ENCODE data around the gene RNF213.

RNF213 gene

DNA sequence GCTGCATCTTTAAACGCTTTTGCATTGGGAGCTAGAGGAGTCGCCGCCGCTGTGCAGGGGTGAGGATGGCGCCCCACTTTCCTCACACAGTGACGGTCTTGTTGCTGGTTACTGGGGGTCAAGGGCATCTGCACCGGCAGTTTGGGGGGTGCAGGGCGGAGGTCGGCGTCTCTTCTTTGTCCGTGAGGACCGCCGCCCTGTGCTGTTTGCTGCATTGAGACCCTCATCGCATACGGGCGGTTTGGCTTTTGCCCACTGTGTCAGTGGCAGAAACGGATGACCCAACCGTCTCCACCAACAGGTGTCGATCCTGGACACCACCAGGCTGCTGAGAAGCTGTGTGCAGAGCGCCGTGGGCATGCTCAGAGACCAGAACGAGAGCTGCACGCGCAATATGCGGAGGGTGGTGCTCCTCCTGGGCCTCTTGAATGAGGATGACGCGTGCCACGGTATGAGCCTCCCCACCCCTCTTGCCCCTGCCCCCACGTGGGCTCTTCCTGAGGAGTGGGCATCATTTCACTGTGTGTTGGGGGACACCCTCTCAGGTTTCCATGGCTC is 93.1 kb downstream of the RNF213 start:
- no peak for DNase-seq

- DNase-seq = no peak
These were observed 93.7 kb downstream of the RNF213 start for GRCh38 chr17:80354336-80354735.

DNA sequence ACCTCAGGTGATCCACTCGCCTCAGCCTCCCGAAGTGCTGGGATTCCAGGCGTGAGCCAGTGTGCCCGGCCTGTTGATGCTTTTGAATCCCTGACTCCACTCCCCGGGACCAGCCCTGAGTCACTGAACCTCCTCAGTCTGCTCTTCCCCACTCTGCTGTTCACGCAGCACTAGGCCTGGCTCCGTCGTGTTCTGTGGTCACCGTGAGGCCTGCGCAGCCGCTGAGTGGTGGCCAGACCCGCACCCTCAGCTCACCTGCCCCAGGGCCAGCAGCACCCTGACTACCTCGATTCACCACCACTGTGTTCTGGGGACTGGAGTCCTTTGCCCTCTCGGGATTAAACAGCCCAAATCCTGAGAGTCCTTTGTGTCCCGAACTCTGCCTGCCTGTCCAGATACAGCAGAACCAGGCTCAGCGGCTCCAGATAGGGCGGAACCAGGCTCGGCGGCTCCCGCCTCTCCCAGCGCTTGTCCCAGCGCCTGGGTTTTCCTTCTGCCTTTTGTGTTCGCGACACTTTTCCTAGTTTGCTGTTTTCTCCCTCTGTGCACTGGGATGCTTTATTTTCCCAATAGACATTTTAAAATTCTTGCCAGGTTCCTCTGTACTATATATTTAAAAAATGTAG is 95.7 kb downstream of the RNF213 start:
- no peak for DNase-seq

- DNase-seq = no peak
These were observed 97.5 kb downstream of the RNF213 start for GRCh38 chr17:80358131-80358530.

DNA sequence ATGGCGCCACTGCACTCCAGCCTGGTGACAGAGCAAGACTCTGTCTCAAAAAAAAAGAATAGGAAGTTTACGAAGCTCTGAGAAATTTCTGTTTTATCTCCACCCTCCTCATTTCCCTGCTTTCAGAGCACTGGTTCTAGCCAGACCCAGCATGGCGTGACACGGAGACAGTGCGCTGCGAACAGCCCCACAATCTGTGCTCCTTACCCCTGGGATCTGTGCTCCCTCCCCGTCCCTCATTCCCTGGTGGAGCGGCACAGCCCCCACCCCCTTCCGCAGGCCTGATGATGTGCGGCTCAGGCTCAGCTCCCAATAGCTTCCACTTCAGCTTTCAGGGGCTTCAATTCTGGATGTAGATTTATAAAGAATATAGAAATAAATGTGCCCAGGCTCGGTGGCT is 98.2 kb downstream of the RNF213 start:
- DNase-seq = no peak

DNA sequence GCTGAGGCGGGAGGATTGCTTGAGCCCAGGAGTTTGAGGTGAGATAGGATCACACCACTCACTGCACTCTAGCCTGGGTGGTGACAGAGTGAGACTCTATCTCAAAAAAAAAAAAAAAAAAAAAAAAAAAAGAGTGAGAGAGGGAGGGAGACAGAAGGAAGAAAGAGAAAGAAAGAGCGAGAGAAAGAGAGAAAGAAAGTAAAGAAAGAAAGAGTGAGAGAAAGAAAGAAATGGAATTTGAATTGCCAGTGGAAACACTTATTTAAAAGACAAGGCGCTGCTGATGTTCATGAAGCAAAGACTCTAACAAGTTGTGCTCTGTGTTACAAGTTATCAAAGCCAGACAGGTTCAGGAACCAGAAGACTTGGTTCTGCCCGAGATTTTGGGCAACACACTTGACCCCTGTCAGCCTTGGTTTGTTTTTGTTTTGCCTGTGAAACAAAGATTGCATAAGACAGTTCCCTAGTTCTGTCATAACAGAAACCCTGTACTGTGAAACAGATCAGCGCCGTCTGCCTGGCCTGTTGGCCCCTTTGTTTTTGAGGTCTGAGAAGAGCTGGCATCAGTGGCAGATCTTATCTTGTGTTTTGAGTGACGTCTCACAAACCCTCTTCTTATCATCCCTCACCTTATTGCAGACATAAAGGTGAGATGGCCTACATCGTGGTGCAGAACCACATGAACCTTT is 98.9 kb downstream of the RNF213 start:
- no peak for DNase-seq

DNA sequence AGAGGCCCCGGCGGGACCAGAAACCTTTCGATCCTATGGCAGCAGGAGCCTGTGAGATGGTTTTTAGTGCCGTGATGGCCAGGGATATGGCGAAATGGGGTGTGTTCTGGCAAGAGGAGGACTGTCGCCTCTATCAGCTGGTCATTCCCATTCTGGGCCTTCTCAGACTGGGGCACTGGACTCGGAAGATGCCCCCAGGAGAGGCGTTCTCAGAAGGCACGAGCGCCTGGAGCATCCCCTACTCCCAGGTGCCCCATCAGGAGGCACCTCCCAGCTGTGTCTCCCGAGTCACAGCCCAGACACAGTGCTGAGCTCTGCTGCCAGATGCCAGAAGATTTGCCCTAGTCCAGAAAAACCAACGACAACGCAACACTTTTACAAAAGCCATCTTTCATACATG is 99.7 kb downstream of the RNF213 start:
- no peak for DNase-seq

GRCh38 chr17:80361495-80362220 is 101.0 kb downstream of the RNF213 start:
- no peak for DNase-seq

- DNase-seq = no peak
These were observed 101.9 kb downstream of the RNF213 start for GRCh38 chr17:80362428-80363119.

DNA sequence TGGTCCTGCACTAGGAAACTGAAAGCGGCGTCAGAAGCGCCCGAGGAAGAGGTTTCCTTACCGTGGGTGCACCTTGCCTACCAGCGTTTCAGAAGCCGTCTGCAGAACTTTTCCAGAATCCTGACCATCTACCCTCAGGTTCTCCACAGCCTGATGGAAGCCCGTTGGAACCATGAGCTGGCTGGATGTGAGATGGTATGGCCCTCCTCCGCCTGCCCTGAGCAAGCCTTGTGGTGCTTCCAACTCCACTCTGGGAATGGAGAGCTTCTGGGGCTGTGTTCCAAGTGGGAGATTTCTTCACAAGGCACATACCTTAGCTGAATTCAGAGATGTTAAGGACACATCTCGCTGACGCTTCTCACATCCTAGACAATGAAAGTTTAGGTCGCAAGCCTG is 102.5 kb downstream of the RNF213 start:
- DNase-seq = no peak

- DNase-seq = no peak
These were observed 103.0 kb downstream of the RNF213 start for GRCh38 chr17:80363518-80364090.

DNA sequence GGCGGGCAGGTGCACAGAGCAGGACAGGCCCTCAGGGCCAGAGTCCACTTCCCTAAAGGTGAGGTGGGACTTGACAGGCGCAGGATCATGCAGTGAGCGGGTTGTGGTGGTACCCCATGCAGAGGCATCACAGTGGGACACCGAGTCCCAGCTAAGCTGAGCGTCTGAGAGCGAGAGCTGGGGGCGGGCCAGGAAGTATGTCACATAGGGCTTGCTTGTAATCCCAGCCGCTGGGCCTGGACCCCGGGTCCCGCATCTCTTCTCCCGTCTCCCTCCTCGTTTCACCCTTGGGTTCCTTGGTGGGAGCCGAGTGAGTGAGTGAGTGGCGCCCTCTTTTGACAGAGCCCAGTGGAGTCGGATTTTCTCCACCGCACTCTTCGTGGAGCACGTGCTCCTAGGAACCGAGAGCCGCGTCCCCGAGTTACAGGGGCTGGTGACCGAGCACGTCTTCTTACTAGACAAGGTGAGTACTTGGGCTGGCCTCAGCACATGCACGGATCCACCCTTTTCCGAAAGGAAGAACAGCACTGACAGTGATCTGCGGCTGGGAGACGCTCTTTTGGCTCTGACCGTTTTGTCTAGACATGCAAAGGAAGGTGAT is 103.5 kb downstream of the RNF213 start:
- DNase-seq = no peak

- no peak for DNase-seq
These were observed 104.6 kb downstream of the RNF213 start for GRCh38 chr17:80365001-80365965.

- DNase-seq = no peak
These were observed 105.3 kb downstream of the RNF213 start for GRCh38 chr17:80365983-80366382.

- no peak for DNase-seq
These were observed 106.9 kb downstream of the RNF213 start for GRCh38 chr17:80367503-80367902.

GRCh38 chr17:80371196-80371595 is 110.5 kb downstream of the RNF213 start:
- DNase-seq = no peak

DNA sequence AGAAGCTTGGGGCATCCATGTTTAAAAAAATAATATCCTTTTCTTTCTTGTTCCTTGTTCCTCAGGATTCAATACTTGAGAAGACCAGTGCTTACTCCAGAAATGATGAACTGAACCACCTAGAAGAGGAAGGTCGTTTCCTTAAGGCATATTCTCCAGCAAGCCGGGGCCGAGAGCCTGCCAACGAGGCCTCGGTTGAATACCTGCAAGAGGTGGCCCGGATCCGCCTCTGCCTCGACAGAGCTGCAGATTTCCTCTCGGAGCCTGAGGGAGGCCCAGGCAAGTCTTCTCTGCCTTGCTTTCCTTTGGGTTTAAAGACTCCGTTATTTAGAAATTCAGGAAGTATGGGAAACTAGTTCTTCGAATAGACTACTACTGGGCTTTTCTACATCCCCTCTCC is 111.8 kb downstream of the RNF213 start:
- DNase-seq = no peak

DNA sequence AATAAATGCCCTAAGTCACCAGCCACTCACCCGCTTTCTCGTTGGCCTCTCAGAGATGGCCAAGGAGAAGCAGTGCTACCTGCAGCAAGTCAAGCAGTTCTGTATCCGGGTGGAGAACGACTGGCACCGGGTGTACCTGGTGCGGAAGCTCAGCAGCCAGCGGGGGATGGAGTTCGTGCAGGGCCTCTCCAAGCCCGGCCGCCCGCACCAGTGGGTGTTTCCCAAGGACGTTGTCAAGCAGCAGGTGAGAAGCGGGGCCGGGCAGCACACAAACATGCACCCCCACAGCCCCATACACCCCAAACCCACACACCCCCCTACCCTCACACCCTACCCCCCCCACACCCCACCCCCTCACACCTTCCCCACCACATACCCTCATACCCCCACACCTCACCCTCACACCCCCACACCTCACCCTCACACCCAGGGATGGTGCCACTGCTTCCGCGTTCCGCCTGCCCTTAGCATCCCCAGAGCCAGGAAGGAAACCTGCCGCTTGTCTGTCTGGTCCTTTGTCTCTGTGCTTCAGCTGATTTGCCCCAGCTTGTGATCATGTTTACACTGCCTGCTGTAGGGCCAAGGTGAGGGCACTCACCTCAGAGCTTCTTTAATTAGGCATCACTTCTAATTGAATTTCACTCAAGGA is 112.4 kb downstream of the RNF213 start:
- no peak for DNase-seq

- no peak for DNase-seq
These were observed 113.5 kb downstream of the RNF213 start for GRCh38 chr17:80374039-80374731.
